Measurements from ENCODE around the gene TMC8. TPM values are rescaled to one million over a fixed set of nuclear protein-coding genes. Genes with fewer than 3 reads are reported as not detected.

TMC8 gene
- total RNA-seq, 1 donor from 2014 or later: 0.85 TPM

GRCh38 chr17:78163881-78164747, 33.5 kb downstream of the TMC8 start:
- Mint-ChIP-seq H3K9me3 (no peaks in the 10 kb centered on the region), H3K4me3 (no peak overlapping the region), H3K36me3 (no peaks in the 10 kb centered on the region), H3K27me3 (no peaks in the 10 kb centered on the region), H3K27ac (no peak overlapping the region), H3K4me1 (ENCODE audit: unreplicated experiment) (no peaks in the 10 kb centered on the region)
- TF ChIP-seq CTCF (conservative IDR thresholded peaks at IDR 0.05): no peak
- DNase-seq (ENCODE audit: extremely low spot score, unreplicated experiment): no peak

GRCh38 chr17:78164748-78165607, 34.4 kb downstream of the TMC8 start:
- no peak for DNase-seq (ENCODE audit: extremely low spot score, unreplicated experiment)
- Mint-ChIP-seq H3K9me3 (no peaks in the 10 kb centered on the region), H3K36me3 (no peaks in the 10 kb centered on the region), H3K27ac (no peak overlapping the region), H3K4me1 (ENCODE audit: unreplicated experiment) (no peaks in the 10 kb centered on the region), H3K4me3 (no peak overlapping the region), H3K27me3 (no peaks in the 10 kb centered on the region)
- TF ChIP-seq CTCF (conservative IDR thresholded peaks at IDR 0.05): no peak

- H3K4me3 Mint-ChIP-seq: no peak overlapping the region
- H3K4me1 Mint-ChIP-seq (ENCODE audit: unreplicated experiment): no peaks in the 10 kb centered on the region
Measured at GRCh38 chr17:78166416-78166815, 35.8 kb downstream of the TMC8 start.

GRCh38 chr17:78168242-78168902, 37.8 kb downstream of the TMC8 start, which contains the start of gene SYNGR2:
Gene SYNGR2, plus strand, starts transcription at chr17:78168581. Its CDS starts 36 bp downstream, at chr17:78168617.
- Mint-ChIP-seq H3K27ac (peak within 1 kb of the TSS; percentile 48), H3K4me1 (ENCODE audit: unreplicated experiment) (peaks cover 11% of the 10 kb centered on the region), H3K9me3 (no peaks in the 10 kb centered on the region), H3K27me3 (no peaks in the 10 kb centered on the region), H3K4me3 (peak within 1 kb of the TSS; percentile 81), H3K36me3 (no peaks in the 10 kb centered on the region)
- TF ChIP-seq CTCF (conservative IDR thresholded peaks at IDR 0.05): no peak
- DNase-seq (ENCODE audit: extremely low spot score, unreplicated experiment): peak; percentile 88

More at GRCh38 chr17:78166416-78166815, 35.8 kb downstream of the TMC8 start:
- no peaks in the 10 kb centered on the region for H3K36me3 Mint-ChIP-seq
- no peak overlapping the region for H3K27ac Mint-ChIP-seq
- TF ChIP-seq CTCF (conservative IDR thresholded peaks at IDR 0.05): no peak
- H3K9me3 Mint-ChIP-seq: no peaks in the 10 kb centered on the region
- no peak for DNase-seq (ENCODE audit: extremely low spot score, unreplicated experiment)
- no peaks in the 10 kb centered on the region for H3K27me3 Mint-ChIP-seq
